SK-N-SH treated with all-trans-retinoic acid at 6 μM for 48 hours (cell line): ENCODE measurements around the gene DUSP12.
A peak's percentile ranks its signal among the peaks of the same experiment; 100 is the strongest.

Source experiments
- ATAC-seq: fragments of 200-7000 bp; cut with Tn5 transposase; 3 replicates; pipeline ENCODE4 v1.9.1; 2020; ENCODE audit warnings: mild to moderate bottlenecking, moderate library complexity
- ARNTL ChIP-seq: fragments of 450-650 bp; formaldehyde crosslinking; IDR thresholded peaks from 2 replicates; pipeline ENCODE4 v1.5.0; 2020; ENCODE audit warnings: low read depth, mild to moderate bottlenecking, moderate library complexity, borderline replicate concordance
- CSDC2 ChIP-seq: fragments of 250-450 bp; sonication (Bioruptor Pico); IDR thresholded peaks from 2 replicates; pipeline ENCODE4 v1.5.0; 2020; ENCODE audit warnings: mild to moderate bottlenecking, moderate library complexity
- ESRRG ChIP-seq: fragments of 250-450 bp; sonication (Bioruptor Pico); IDR thresholded peaks from 2 replicates; pipeline ENCODE4 v1.6.1; 2021; ENCODE audit warnings: mild to moderate bottlenecking
- GLIS3 ChIP-seq: fragments of 250-450 bp; sonication (Bioruptor Pico); IDR thresholded peaks from 2 replicates; pipeline ENCODE4 v1.5.0; 2020; ENCODE audit warnings: mild to moderate bottlenecking, moderate library complexity
- ISL1 ChIP-seq: fragments of 250-450 bp; sonication (Bioruptor Pico); IDR thresholded peaks from 2 replicates; pipeline ENCODE4 v2.1.2; 2022; ENCODE audit warnings: mild to moderate bottlenecking, moderate library complexity
- OSR1 ChIP-seq: fragments of 250-450 bp; sonication (Bioruptor Pico); IDR thresholded peaks from 2 replicates; pipeline ENCODE4 v1.8.0; 2022; ENCODE audit warnings: moderate library complexity, mild to moderate bottlenecking, inconsistent platforms
- POU6F1 ChIP-seq: fragments of 250-450 bp; sonication (Bioruptor Pico); IDR thresholded peaks from 2 replicates; pipeline ENCODE4 v1.8.0; 2021; ENCODE audit warnings: low read depth, mild to moderate bottlenecking, moderate library complexity, borderline replicate concordance
- PPARA ChIP-seq: fragments of 250-450 bp; sonication (Bioruptor Pico); IDR thresholded peaks from 2 replicates; pipeline ENCODE4 v1.5.0; 2020; ENCODE audit warnings: mild to moderate bottlenecking, borderline replicate concordance
- RARB ChIP-seq: fragments of 250-450 bp; sonication (Bioruptor Pico); IDR thresholded peaks from 2 replicates; pipeline ENCODE4 v1.8.0; 2021; ENCODE audit warnings: mild to moderate bottlenecking, moderate library complexity
- SNAI2 ChIP-seq: fragments of 250-450 bp; sonication (Bioruptor Pico); IDR thresholded peaks from 2 replicates; pipeline ENCODE4 v1.5.0; 2020; ENCODE audit warnings: mild to moderate bottlenecking, moderate library complexity
- TCF4 ChIP-seq: fragments of 250-450 bp; sonication (Bioruptor Pico); IDR thresholded peaks from 2 replicates; pipeline ENCODE4 v1.8.0; 2021; ENCODE audit warnings: mild to moderate bottlenecking, moderate library complexity, borderline replicate concordance
- TOX ChIP-seq: fragments of 250-450 bp; sonication (Bioruptor Pico); IDR thresholded peaks from 2 replicates; pipeline ENCODE4 v1.8.0; 2021; ENCODE audit warnings: mild to moderate bottlenecking, moderate library complexity, borderline replicate concordance
- TSHZ2 ChIP-seq: fragments of 250-450 bp; sonication (Bioruptor Pico); IDR thresholded peaks from 2 replicates; pipeline ENCODE4 v1.5.0; 2020; ENCODE audit warnings: mild to moderate bottlenecking, moderate library complexity
- ZC3H10 ChIP-seq: fragments of 250-450 bp; sonication (Bioruptor Pico); IDR thresholded peaks from 2 replicates; pipeline ENCODE4 v1.5.1; 2021; ENCODE audit warnings: mild to moderate bottlenecking, moderate library complexity
- ZFP30 ChIP-seq: fragments of 450-650 bp; formaldehyde crosslinking; IDR thresholded peaks from 2 replicates; pipeline ENCODE4 v1.5.0; 2022; ENCODE audit warnings: mild to moderate bottlenecking, moderate library complexity
- ZNF565 ChIP-seq: fragments of 450-650 bp; formaldehyde crosslinking; conservative IDR thresholded peaks from 2 replicates; pipeline ENCODE4 v1.5.0; 2020; ENCODE audit warnings: low read depth, mild to moderate bottlenecking, moderate library complexity
- ZNF70 ChIP-seq: fragments of 450-650 bp; formaldehyde crosslinking; IDR thresholded peaks from 2 replicates; pipeline ENCODE4 v1.5.0; 2020; ENCODE audit warnings: mild to moderate bottlenecking, moderate library complexity
- ZNF8 ChIP-seq: fragments of 450-650 bp; formaldehyde crosslinking; IDR thresholded peaks from 2 replicates; pipeline ENCODE4 v1.5.0; 2020; ENCODE audit warnings: mild to moderate bottlenecking, moderate library complexity
- TF ChIP-seq, protein P1 (sequence below): fragments of 250-450 bp; sonication (Bioruptor Pico); IDR thresholded peaks from 2 replicates; pipeline ENCODE4 v1.5.1; 2021; ENCODE audit warnings: mild to moderate bottlenecking, moderate library complexity
- TF ChIP-seq, protein P2 (sequence below): fragments of 250-450 bp; sonication (Bioruptor Pico); IDR thresholded peaks from 2 replicates; pipeline ENCODE4 v1.8.0; 2020; ENCODE audit warnings: mild to moderate bottlenecking, moderate library complexity, borderline replicate concordance

DUSP12 gene

DNA sequence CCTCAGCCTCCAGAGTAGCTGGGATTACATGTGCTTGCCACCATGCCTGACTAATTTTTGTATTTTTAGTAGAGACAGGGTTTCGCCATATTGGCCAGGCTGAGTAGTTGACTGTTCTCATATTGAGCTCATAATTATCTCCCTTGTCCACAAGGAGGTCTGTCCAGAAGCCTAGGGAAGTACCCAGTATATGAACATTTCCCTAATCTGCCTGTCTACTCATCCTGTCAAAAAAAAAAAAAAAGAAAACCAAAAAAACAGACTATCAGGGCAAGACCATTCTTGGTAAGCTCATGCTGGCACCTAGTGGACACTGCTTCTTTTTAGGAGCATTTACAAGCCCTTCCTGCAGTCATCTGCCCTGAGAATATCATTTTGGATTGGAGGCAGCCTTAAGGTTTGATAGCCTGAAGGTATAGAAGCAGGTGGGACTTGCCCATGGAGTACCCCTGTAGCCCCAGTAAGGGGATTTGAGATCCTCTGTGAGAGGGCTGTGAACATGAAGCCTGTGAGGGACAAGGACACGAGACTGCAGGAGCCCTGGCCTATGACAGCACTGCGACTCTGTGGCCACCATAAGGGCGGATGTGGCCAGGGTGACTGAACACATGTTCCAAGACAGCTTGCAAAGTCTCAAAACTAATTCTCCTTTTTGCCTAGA is 10.8 kb upstream of the DUSP12 start:
- peak; percentile 85 for ATAC-seq
- TF ChIP-seq ESRRG (CRISPR knock-in tag) (no peak), ZNF565 (no peak), ZC3H10 (CRISPR knock-in tag) (no peak), ZNF70 (CRISPR knock-in tag) (no peak), CSDC2 (CRISPR knock-in tag) (no peak), OSR1 (CRISPR knock-in tag) (no peak), ZNF8 (CRISPR knock-in tag) (no peak), GLIS3 (CRISPR knock-in tag) (no peak), PPARA (no peak), RARB (CRISPR knock-in tag) (no peak), TSHZ2 (CRISPR knock-in tag) (no peak)
- TF ChIP-seq, protein P1, sequence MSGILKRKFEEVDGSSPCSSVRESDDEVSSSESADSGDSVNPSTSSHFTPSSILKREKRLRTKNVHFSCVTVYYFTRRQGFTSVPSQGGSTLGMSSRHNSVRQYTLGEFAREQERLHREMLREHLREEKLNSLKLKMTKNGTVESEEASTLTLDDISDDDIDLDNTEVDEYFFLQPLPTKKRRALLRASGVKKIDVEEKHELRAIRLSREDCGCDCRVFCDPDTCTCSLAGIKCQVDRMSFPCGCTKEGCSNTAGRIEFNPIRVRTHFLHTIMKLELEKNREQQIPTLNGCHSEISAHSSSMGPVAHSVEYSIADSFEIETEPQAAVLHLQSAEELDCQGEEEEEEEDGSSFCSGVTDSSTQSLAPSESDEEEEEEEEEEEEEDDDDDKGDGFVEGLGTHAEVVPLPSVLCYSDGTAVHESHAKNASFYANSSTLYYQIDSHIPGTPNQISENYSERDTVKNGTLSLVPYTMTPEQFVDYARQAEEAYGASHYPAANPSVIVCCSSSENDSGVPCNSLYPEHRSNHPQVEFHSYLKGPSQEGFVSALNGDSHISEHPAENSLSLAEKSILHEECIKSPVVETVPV (CRISPR knock-in tag): no peak
- TF ChIP-seq, all 23 proteins: peak for 0

- TF ChIP-seq TCF4 (CRISPR knock-in tag) (no peak), ARNTL (CRISPR knock-in tag) (no peak), ISL1 (CRISPR knock-in tag) (no peak), POU6F1 (CRISPR knock-in tag) (no peak), ZFP30 (CRISPR knock-in tag) (no peak), GLIS3 (CRISPR knock-in tag) (no peak)
- TF ChIP-seq, protein P2, sequence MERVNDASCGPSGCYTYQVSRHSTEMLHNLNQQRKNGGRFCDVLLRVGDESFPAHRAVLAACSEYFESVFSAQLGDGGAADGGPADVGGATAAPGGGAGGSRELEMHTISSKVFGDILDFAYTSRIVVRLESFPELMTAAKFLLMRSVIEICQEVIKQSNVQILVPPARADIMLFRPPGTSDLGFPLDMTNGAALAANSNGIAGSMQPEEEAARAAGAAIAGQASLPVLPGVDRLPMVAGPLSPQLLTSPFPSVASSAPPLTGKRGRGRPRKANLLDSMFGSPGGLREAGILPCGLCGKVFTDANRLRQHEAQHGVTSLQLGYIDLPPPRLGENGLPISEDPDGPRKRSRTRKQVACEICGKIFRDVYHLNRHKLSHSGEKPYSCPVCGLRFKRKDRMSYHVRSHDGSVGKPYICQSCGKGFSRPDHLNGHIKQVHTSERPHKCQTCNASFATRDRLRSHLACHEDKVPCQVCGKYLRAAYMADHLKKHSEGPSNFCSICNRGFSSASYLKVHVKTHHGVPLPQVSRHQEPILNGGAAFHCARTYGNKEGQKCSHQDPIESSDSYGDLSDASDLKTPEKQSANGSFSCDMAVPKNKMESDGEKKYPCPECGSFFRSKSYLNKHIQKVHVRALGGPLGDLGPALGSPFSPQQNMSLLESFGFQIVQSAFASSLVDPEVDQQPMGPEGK (CRISPR knock-in tag): no peak
- ATAC-seq: no peak
Measured at GRCh38 chr1:161739865-161740566, 9.6 kb upstream of the DUSP12 start.

- ATAC-seq: no peak
- TF ChIP-seq ZNF565 (no peak), SNAI2 (CRISPR knock-in tag) (no peak), ZNF8 (CRISPR knock-in tag) (no peak), TOX (CRISPR knock-in tag) (no peak)
- TF ChIP-seq, protein P2 (CRISPR knock-in tag): no peak
Measured at GRCh38 chr1:161740921-161741320, 8.7 kb upstream of the DUSP12 start.
